AG09319 (cell line): ENCODE measurements around the gene EXD2.

Experiments
- DNase-seq: peaks from one replicate; pipeline ENCODE4 v3.0.0-alpha.2; 2010; ENCODE audit warnings: low read depth; ENCODE audit errors: extremely low read depth
- TF ChIP-seq, protein P1 (sequence below): IDR thresholded peaks from 2 replicates; pipeline ENCODE4 v1.5.1; 2011; ENCODE audit warnings: low read depth, mild to moderate bottlenecking, inconsistent platforms, low read length, moderate library complexity

The EXD2 gene

DNA sequence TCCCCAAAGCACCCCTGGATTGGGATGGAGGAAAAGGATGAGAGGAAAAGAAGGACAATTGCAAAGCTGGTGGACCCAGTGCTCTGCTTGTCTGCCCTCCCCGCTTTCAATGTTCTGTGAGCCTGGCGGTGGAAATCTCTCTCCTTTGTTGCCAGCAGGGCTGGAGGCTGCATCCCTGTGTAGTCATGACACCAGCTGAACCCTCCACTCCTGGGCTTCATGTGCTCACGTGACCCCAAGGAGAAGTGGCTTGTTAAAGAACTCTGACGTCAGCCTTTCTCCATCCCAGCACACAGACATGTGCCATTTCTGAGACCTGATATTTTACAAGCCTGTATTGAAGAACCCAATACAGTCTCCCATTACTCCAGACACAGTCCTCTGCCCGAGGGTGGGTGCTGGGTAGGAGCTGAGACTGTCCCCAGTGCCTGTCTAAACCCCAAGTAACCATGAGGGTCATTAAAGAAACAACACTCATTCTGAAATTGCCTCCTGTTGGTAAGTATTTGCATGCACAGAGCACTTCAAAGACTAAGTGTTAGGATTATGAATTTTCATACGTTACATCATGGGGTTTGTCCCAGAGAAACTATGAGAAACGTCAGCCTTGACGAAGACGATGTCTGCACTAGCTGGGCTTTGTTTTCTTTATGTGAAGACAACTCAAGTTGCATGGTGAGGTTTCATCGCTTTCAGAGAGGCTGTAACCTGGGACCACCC lies 90.3 kb downstream of the EXD2 start:
- TF ChIP-seq, protein P1, sequence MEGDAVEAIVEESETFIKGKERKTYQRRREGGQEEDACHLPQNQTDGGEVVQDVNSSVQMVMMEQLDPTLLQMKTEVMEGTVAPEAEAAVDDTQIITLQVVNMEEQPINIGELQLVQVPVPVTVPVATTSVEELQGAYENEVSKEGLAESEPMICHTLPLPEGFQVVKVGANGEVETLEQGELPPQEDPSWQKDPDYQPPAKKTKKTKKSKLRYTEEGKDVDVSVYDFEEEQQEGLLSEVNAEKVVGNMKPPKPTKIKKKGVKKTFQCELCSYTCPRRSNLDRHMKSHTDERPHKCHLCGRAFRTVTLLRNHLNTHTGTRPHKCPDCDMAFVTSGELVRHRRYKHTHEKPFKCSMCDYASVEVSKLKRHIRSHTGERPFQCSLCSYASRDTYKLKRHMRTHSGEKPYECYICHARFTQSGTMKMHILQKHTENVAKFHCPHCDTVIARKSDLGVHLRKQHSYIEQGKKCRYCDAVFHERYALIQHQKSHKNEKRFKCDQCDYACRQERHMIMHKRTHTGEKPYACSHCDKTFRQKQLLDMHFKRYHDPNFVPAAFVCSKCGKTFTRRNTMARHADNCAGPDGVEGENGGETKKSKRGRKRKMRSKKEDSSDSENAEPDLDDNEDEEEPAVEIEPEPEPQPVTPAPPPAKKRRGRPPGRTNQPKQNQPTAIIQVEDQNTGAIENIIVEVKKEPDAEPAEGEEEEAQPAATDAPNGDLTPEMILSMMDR: no peak
- no peak for DNase-seq

DNA sequence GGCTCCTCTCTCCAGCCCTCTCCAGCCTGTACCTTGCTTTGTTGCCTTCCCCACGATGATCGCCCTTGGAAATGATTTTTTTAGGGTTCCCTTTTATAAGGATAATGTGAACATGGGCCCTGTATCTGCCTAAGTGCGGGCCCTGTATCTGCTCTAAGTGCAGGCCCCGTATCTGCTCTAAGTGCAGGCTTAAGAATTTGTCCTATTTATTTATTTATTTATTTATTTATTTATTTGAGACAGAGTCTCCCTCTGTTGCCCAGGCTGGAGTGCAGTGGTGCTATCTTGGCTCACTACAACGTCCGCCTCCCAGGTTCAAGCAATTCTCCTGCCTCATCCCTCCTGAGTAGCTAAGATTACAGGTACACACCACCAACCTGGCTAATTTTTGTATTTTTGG lies 91.2 kb downstream of the EXD2 start:
- DNase-seq: no peak
- TF ChIP-seq, protein P1: no peak

DNA sequence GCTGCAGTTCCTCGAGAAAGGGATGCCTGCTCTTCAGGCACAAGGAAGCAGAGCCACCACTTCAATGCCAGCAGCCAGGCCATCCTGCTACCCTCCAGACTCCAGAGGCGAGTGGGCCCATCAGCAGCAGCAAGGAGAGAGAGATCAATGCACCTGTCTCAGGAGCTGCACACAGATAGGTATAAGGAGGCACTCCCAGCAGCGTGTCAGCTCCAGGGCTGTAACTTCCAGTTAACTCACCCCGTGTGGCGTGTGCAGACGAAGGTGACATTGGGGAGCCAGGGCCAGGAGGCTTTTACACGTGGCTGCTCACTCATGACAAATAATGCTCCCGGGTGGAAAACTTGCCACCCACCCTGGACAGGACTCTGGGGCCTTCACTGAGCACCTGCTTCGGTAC lies 92.9 kb downstream of the EXD2 start:
- TF ChIP-seq, protein P1: no peak
- no peak for DNase-seq

DNA sequence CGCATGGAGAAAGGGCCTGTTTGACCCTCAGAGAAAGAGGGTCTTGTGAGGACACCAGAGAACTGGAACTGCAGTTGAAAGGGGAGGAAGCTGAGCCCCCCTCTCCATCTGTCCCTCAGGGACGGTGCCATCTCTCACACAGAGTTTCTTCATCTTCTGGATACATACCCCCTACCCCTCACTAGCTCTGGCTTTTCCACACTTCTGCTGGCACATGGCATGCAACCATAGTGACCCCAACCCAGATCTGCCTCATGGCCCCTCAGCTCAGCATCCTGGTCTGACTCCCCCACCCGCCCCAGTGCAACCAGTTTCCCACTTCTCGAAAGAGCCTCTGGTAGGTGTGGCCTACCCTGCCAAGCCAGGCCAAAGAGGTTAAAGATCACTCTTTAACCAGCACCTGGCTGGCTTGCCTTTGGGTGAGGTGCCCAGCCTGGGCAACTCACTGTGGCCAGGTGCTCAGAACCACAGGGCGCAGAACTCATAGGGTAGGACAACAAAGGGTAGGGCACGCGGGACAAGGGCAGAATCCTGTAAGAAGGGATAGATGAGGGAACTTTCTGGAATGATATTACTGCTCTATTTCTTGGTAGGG lies 94.5 kb downstream of the EXD2 start:
- DNase-seq: no peak
- TF ChIP-seq, protein P1: no peak

DNA sequence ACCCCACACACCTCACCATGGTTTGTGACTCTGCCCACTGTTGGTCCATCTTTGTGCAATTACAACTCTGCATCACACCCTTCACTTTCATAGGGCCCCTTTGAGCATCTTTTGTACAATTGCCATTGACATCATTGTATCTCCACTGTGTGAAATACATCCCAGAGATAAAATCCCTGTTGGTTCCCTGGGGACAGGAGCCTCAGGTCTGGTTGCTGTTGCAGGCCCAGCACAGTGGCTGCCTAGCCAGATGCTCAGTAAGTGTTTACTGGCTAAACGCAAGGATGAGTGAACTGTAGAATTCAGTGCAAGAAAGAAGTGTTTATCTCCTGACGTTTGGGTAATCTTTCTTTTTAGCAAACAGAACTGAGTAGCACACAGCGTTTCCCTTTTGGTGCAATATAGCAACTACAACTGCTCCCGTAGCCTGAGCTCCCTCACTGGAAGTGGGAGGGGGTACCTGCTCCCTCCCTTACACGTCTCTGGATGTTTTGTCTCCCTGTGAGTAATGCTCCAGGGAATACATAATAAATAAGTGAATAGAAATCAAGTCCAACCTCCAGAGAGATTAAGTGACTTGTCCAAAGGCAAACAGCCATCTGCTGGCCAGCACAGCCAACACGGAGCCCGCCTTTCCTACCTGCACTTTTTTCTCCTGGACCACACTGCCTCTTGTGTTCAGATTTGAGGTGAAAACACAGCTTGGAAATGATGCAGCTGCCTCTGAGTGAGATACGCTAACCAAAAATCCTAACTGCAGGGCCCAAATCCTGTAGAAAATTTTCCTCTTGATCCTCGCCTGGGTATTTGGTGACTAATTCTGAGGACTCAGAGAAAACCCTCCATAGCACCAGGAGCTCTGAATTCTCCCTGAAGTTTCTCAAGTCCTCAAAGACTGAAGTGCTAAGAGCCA lies 96.1 kb downstream of the EXD2 start:
- no peak for DNase-seq
- TF ChIP-seq, protein P1: peak; percentile 18

DNA sequence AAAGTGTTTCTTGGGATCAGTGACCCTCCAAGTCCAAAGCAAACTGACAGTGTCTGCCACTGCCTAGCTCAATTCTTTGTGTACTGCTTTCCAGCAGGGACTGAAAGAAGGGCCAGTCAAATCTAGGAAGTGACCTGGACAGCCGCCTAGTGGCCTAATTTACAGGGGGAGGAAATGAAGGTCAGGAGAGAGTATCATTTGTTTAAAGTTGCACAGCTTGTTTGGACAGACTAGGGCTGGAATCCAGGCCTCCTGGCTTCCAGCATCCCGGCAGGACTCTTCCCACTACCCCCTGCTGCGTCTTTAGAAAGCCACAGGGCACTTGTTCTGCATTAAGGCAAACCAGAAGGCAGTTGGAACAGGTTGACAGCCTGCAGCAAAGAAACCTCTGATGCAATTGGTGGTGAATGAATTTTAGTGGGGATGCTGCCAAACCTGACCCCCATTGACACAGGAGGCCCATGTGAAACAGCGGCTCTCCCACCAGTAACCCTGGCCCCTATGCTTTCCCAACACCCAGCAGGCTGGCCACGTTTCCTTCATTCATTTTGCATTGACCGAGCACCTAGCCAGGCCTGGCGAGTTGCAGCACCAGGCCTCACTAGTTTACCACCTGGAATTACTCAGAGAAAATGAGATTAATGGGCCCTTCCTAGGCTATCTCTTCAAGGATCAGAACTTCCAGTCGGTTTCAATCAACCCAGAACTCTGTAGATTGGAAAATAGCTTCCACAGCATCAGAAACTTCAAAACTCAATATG lies 96.9 kb downstream of the EXD2 start:
- TF ChIP-seq, protein P1: peak; percentile 59
- DNase-seq: peak; percentile 75
